Mucosa of descending colon (tissue), 3 donors: ENCODE measurements around the gene ABHD6. TPM values are rescaled to one million over a fixed set of nuclear protein-coding genes. Genes with fewer than 3 reads are reported as not detected.
"Not testable (repeated sequence)": the region's sequence is repeated elsewhere in the genome, so short reads cannot be mapped to it uniquely, and the experiment has no call there.

Experiments used
- ATAC-seq: fragments of 200-7000 bp; cut with Tn5 transposase; one replicate; pipeline ENCODE4 v1.9.1; 2020; ENCODE audit warnings: mild to moderate bottlenecking, moderate library complexity
- DNase-seq, 3 donors: peaks; one replicate each; pipeline ENCODE4 v3.0.0-alpha.2; 2020
- H3K36me3 ChIP-seq: fragments of 200-600 bp; one replicate; pipeline ENCODE4 v1.8.0; 2021; ENCODE audit warnings: low read depth, mild to moderate bottlenecking
- H3K4me1 ChIP-seq: fragments of 200-600 bp; one replicate; pipeline ENCODE4 v1.8.0; 2021; ENCODE audit warnings: low read depth, mild to moderate bottlenecking
- H3K4me3 ChIP-seq: fragments of 200-600 bp; one replicate; pipeline ENCODE4 v1.8.0; 2021; ENCODE audit warnings: mild to moderate bottlenecking
- H3K9me3 ChIP-seq: fragments of 200-600 bp; one replicate; pipeline ENCODE4 v1.8.0; 2021; ENCODE audit warnings: mild to moderate bottlenecking
- CTCF ChIP-seq: fragments of 200-600 bp; IDR thresholded peaks from one replicate; pipeline ENCODE4 v1.8.0; 2022; ENCODE audit warnings: antibody characterized with exemption, mild to moderate bottlenecking
- intact Hi-C, 2 donors: fragments of 100-400 bp; cut with DNase I in 1 of 2; cut with micrococcal nuclease in 1 of 2; formaldehyde crosslinking; loops; one replicate each; pipeline versions ENCODE4 v1.11.0 to v1.11.1; 2022; cut with DNase I, micrococcal nuclease
- total RNA-seq, 3 donors: library from RNA; stranded (reverse); fragmentation: NEBNext Ultra II Directional in 2 of 3; extraction: Animal tissue kit (Norgen Biotek cat#: 25700) in 2 of 3; gene quantifications; one replicate each; pipeline versions ENCODE4 v1.2.1 to v1.2.4, GENCODE V29; 2021 to 2023
- donor health status: DM: no; HTN: no; CAD: no; lungs with moderate emphysema.
- donor health status: DM: no; HTN: no; CAD: no.
- donor health status: DM: no; HTN: yes; CAD: no.

The ABHD6 gene
- total RNA-seq, 3 donors from 2014 or later = 25.7 to 38.4 (median 26.7) TPM

DNA sequence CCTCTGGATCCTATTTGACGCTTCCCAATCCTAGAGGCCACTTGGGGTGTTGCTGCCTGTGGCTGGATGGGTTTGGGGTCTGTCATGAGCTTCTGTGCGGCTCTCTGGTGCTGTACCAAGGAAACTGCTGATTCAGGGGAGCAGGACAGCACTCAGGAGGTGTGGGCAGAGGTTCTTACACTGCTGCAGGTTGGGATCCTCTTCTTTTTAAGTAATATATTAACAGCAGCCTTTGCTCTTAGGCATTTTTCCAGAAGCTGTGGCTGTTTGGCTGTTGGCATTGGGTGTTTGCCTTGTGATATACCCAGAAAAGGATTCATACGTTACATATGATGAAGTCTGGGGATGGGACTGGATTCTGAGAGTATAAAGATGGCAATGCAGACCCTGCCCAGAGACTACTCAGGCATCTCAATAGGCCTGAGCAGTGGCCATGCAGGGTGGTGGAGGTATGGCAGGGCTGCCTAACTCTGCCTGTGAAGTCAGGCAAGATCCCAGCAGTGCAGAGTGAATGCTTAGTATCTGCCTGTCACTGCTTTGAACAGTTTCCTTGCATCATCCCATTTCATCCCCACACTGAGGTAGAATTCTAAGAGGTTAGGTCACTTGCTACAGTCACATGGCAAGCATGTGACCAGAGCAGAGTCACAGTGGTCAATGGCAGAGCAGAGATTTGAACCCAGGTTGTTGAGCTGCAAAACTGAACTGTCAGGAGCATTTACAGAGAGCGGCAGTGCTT, 3.9 kb downstream of the ABHD6 start:
- Histone ChIP-seq H3K4me1 (peaks cover 6% of the 10 kb centered on the region), H3K4me3 (no peak overlapping the region), H3K9me3 (no peaks in the 10 kb centered on the region), H3K36me3 (no peaks in the 10 kb centered on the region)
- DNase-seq (no peak), ATAC-seq (no peak)
- TF ChIP-seq CTCF = no peak
- intact Hi-C loops = no loop called here

- intact Hi-C loops = no loop called here
- DNase-seq = no peak
- Histone ChIP-seq H3K4me1 (peaks cover 6% of the 10 kb centered on the region), H3K9me3 (no peaks in the 10 kb centered on the region), H3K4me3 (no peak overlapping the region), H3K36me3 (no peaks in the 10 kb centered on the region)
- no peak for ATAC-seq
- no peak for TF ChIP-seq CTCF
Observed at GRCh38 chr3:58242340-58242739, 4.7 kb downstream of the ABHD6 start.

DNA sequence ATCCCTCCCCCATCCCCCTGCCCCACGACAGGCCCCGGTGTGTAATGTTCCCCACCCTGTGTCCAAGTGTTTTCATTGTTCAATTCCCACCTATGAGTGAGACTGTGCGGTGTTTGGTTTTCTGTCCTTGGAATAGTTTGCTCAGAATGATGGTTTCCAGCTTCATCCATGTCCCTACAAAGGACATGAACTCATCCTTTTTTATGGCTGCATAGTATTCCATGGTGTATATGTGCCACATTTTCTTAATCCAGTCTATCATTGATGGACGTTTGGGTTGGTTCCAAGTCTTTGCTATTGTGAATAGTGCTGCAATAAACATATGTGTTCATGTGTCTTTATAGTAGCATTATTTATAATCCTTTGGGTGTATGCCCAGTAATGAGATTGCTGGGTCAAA, 5.3 kb downstream of the ABHD6 start:
- intact Hi-C loops, H3K9me3 ChIP-seq, DNase-seq, H3K36me3 ChIP-seq, H3K4me1 ChIP-seq, ATAC-seq, H3K4me3 ChIP-seq: not testable (repeated sequence)

GRCh38 chr3:58243976-58244585, 6.5 kb downstream of the ABHD6 start:
- DNase-seq (no peak), ATAC-seq (no peak)
- no peaks in the 10 kb centered on the region for H3K36me3 ChIP-seq
- no peak overlapping the region for H3K4me3 ChIP-seq
- no peak for TF ChIP-seq CTCF
- H3K4me1 ChIP-seq = peaks cover 8% of the 10 kb centered on the region
- no peaks in the 10 kb centered on the region for H3K9me3 ChIP-seq
- intact Hi-C loops = no loop called here

DNA sequence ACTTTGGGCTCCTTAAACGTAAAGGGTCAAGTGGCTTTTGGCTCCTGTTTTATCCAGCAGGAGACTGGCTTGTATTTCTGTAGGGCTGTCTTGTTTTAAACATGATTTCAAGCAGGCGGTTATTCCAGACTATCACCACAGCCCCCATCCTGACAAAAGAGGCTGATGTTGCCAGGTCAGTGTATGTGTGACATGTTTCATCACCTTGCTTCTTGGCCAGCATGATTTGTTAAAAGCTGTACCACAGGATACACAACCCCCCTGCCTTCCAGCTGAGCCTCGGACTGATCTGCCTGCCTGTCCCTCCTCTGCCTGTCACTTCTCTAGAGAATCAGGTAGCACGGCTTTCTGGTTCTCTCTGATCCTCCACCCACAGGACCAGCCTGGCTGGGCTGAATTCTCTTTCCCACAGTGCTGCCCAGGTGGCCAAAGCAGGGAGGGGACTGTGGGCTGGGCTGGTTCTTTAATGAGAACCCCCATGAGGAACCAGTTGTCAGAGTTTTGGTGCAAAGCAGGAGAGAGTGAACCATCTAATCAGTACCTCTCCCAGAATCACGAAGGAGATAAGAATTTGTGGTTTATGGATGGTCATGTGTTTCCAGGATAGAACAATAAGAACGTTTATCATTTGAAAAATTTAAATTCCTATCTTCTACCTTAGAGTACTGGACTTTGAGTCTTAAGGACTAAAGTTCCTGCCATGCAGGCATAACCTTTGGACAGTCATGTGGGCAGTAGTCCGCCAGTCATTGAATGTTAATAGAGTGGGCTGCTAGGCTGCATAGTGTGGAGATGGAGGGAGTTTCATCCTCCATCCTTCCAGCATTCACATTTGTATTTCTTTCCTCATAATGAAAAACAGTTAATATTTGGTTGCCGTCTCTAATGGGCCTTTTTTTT, 8.8 kb downstream of the ABHD6 start:
- Histone ChIP-seq H3K4me1 (peaks cover 9% of the 10 kb centered on the region), H3K36me3 (no peaks in the 10 kb centered on the region), H3K9me3 (no peaks in the 10 kb centered on the region), H3K4me3 (no peak overlapping the region)
- no peak for TF ChIP-seq CTCF
- no peak for DNase-seq
- ATAC-seq = no peak
- intact Hi-C loops = no loop called here
